SKM-1 (cell line): ENCODE measurements around the gene SEC16A.

Source experiments
- DNase-seq: peaks from one replicate; lab custom pipeline; 2025; ENCODE audit not compliant: unreplicated experiment; lab: John Stamatoyannopoulos, UW

The SEC16A gene

DNA sequence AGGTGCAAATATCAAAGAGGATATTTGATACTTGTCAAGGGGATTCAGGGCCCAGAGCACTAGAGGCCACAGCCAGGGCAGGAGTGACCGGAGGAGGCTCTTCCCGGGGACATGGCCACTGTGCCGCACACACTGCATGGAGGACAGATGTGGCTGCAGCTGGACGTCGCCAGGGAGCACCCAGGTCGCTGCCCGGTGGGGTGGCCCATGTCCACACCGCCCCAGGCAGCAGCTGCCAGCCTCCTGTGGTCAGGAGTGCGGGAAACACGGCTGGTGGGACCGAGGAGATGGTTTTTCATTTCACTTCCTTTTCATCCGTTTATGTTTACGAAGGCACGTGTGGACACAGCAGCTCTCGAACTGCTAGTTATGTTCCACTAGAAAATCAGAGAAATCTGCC is 15.1 kb downstream of the SEC16A start:
- DNase-seq = no peak

- no peak for DNase-seq
Measured at GRCh38 chr9:136466155-136466541, 16.7 kb downstream of the SEC16A start.

- no peak for DNase-seq
Measured at GRCh38 chr9:136465500-136466154, 17.2 kb downstream of the SEC16A start.

DNA sequence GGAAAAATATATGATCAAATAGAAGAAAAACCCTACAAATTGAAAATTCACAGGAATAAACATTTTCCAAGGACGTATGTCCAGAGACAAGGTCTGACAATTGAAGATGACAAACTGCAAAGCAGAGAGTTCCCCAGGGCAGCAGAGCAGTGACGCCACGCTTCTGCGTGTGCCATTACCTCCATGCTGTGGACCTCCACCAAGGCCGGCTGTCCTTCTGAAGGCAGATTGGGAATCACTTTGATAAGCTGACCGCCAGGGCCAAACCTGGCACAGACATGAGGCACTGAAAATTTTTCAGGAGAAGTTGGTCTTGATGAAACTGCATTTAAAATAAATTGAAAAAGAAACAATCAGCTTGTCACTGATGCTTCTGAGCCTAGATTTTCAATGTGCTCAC is 18.6 kb downstream of the SEC16A start:
- DNase-seq = no peak

DNA sequence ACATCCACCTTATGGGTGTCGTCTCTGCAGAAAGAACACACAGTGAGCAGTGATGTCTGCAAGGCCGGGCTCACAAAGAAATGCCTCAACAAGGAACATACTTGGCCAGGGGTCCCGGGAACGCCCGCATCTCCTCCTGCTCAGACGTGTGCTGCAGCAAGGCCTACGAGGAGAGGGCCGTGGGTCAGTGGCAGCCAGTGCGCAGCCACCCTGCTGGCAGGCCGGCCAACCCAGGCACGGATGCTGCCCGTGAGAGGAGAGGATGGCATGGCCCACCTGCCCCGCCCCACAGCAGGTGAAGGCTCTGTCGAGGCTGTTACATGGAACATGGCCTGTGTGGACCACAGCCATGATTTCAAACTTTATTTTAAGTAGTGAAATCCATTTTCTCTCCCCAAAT is 19.3 kb downstream of the SEC16A start:
- no peak for DNase-seq

GRCh38 chr9:136462664-136463063 is 20.2 kb downstream of the SEC16A start:
- DNase-seq = no peak

GRCh38 chr9:136460772-136461325 is 22.0 kb downstream of the SEC16A start:
- no peak for DNase-seq

GRCh38 chr9:136459425-136459824 is 23.4 kb downstream of the SEC16A start:
- no peak for DNase-seq

- DNase-seq = no peak
Measured at GRCh38 chr9:136457326-136457725, 25.5 kb downstream of the SEC16A start.

- no peak for DNase-seq
Measured at GRCh38 chr9:136456258-136456657, 26.6 kb downstream of the SEC16A start.

DNA sequence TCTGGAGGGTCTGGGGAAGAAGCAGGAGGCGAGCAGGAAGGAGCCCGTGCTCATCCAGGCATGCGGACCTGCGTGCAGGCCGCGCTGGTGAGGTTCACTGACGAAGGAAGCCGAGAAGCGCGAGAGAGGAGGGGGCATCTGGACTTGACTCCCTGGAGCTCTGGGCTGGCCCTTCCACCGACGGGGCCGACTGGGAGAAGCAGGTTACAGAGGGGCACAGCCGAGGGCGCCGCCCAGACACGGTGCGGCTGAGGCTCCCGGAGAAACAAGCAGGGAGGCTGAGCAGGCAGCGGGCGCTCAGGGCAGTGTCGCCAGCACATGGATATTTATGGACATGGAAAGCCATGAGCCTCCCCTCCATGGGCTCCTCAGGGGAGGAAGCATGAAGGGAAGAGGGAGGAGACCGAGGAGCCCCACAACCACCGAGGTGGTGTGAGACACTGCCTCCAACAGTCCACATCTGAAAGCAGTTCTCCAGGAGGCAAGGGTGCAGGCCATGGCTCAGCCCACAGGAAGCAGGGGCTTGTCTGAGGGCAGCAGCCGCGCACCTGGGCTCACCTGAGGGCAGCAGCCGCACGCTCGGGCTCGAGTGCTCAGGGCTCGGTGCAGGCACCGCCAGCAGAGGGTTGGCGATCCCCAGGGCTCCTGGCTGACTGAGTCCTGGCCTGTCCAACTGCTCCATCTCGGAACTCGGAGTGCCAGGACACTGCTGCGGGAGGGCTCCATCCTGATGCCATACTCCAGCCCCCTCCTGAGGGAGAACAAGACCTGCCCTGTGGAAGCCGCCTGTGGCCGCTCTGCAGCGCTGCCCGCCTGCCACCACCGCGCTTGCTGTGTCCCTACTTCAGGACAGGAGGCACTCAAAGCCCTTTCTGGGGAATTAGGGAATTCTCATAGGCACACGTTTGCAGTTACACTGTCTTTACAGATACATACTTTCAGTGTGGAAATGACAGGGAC is 27.5 kb downstream of the SEC16A start:
- DNase-seq = no peak

- DNase-seq = no peak
Measured at GRCh38 chr9:136454026-136454796, 28.6 kb downstream of the SEC16A start.

- no peak for DNase-seq
Measured at GRCh38 chr9:136453326-136453725, 29.5 kb downstream of the SEC16A start.

DNA sequence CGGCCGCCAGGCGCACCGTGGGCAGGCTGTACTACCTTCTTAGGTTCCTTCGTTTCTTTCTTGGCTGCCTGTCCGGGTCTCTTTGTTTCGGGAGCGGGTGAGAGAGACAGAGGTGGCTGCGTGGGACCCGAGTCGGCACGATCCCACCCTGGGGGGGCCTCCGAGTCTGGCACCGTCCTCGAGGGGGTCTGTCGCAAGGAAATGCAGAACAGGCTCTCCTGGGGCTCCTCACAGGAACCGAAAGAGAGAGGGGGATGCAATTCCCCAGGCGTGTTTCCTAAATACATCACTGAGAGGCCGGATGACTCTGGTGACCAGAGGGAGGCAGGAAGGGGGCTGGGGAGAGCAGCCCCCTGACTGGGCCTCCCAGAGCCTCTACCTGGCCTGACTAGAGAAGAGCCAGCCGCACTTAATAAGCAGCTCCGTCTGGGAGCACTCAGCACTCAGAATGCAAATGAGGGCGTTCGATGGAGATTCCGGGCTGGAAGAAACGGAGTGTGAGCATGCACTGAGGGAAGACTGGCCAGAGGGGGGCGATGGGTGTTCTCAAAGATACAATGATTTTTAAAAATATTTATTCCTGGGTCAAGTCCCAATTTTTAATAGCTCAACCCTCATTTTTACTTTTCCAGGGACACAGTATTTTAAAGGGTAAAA is 31.5 kb downstream of the SEC16A start:
- DNase-seq = no peak

- no peak for DNase-seq
Measured at GRCh38 chr9:136448655-136449054, 34.2 kb downstream of the SEC16A start.

DNA sequence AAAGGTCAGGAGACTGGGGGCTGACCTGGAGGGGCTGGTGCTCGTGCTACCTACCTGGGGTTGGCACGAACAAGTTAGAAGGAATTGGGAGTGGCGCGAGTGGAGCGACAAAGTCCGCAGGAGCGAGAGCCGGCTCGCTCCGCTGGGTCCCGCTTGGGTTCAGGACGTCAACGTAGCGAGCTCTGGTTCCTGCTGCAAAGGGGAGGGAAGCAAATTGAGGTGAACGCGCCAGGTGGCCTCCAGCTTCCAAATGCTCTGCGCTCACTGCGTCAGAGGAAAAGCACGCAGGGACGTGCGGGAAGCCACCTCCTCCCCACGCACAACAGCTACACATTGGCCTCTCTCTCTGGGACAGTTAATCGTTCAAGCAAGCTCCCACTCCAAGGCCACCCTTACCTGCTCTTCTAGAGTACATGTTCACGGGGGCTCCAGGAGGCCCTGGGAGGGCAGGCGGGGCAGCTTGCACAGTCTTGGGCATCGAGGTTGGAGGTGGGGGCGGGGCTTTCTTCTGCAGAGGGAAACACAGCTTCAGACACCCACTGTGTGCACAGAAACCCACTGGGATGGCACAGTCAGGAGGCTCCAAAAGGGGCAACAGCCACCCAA is 35.6 kb downstream of the SEC16A start:
- DNase-seq = no peak

- no peak for DNase-seq
Measured at GRCh38 chr9:136445799-136446198, 37.0 kb downstream of the SEC16A start.

GRCh38 chr9:136444102-136444501 is 38.7 kb downstream of the SEC16A start:
- DNase-seq = no peak

DNA sequence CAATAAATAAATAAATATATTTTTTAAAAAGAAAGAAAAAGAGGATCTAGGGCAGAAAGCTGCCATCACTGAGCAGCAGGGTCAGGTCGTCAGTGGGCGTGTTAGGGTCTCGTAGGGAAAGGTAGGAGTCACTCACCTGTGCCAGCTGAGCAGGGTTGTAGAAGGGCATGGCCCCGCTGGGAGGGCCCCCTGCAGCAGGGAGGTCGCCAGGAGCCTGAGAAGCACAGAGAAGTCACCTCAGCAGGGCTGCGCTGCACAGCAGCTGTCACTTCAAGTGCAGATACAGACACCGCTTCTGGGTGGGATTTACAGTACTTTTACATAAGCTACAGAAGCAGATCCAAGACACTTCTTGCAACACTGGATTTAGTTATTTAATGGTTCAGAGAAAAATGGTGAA is 39.2 kb downstream of the SEC16A start:
- DNase-seq = no peak

- DNase-seq = no peak
Measured at GRCh38 chr9:136443087-136443486, 39.8 kb downstream of the SEC16A start.
